Neural cell (in vitro differentiated cells): Measurements from ENCODE around the gene MEGF9. TPM values are rescaled to one million over a fixed set of nuclear protein-coding genes. Genes with fewer than 3 reads are reported as not detected.

Source experiments
- H2AFZ ChIP-seq: fragments of 200-600, 300-800 bp; sonication (generic), shearing (Covaris generic); 2 replicates; pipeline ENCODE4 v1.6.0; 2014; ENCODE audit warnings: low read depth, mild to moderate bottlenecking, antibody characterized with exemption, low read length, moderate library complexity
- H3F3A ChIP-seq: fragments of 200-600 bp; shearing (Covaris generic); 2 replicates; pipeline ENCODE4 v1.6.1; 2016; ENCODE audit warnings: mild to moderate bottlenecking, moderate library complexity, mixed read lengths, antibody characterized with exemption, low read length; ENCODE audit not compliant: insufficient read depth, poor library complexity, severe bottlenecking
- H3K27ac ChIP-seq: fragments of 200-600, 300-800 bp; sonication (generic), shearing (Covaris generic); 2 replicates; pipeline ENCODE4 v1.5.1; 2014; ENCODE audit warnings: mild to moderate bottlenecking, low read length, moderate library complexity
- H3K27me3 ChIP-seq: fragments of 300-800, 200-600 bp; sonication (generic), shearing (Covaris generic); 2 replicates; pipeline ENCODE4 v1.6.0; 2014; ENCODE audit warnings: mild to moderate bottlenecking, low read depth, low read length, moderate library complexity; ENCODE audit not compliant: insufficient read depth
- H3K36me3 ChIP-seq: fragments of 300-800, 200-600 bp; sonication (generic), shearing (Covaris generic); 2 replicates; pipeline ENCODE4 v1.5.1; 2014; ENCODE audit warnings: mild to moderate bottlenecking, antibody characterized with exemption, low read length, moderate library complexity; ENCODE audit not compliant: insufficient read depth
- H3K4me2 ChIP-seq: fragments of 300-800, 200-600 bp; sonication (generic), shearing (Covaris generic); 2 replicates; pipeline ENCODE4 v1.6.0; 2014; ENCODE audit warnings: mild to moderate bottlenecking, low read length
- H3K4me3 ChIP-seq: fragments of 300-800, 200-600 bp; sonication (generic), shearing (Covaris generic); 2 replicates; pipeline ENCODE4 v1.5.1; 2014; ENCODE audit warnings: mild to moderate bottlenecking, low read length, moderate library complexity
- H3K79me2 ChIP-seq: fragments of 200-600 bp; shearing (Covaris generic); replicated peaks from 2 replicates; pipeline ENCODE4 v1.6.0; 2014; ENCODE audit warnings: mild to moderate bottlenecking, low read length, moderate library complexity; ENCODE audit not compliant: insufficient read depth
- H3K9ac ChIP-seq: fragments of 300-800, 200-600 bp; sonication (generic), shearing (Covaris generic); 2 replicates; pipeline ENCODE4 v1.6.1; 2016; ENCODE audit warnings: mild to moderate bottlenecking, low read length, mixed read lengths
- H3K9me2 ChIP-seq: fragments of 200-600 bp; shearing (Covaris generic); 2 replicates; pipeline ENCODE4 v1.6.1; 2016; ENCODE audit warnings: mild to moderate bottlenecking, low read length, mixed read lengths; ENCODE audit not compliant: insufficient read depth
- H3K9me3 ChIP-seq: fragments of 200-600, 300-800 bp; sonication (generic), shearing (Covaris generic); 2 replicates; pipeline ENCODE4 v1.6.1; 2016; ENCODE audit warnings: mild to moderate bottlenecking, mixed run types, low read length, moderate library complexity, mixed read lengths
- H4K20me1 ChIP-seq: fragments of 200-600 bp; shearing (Covaris generic); 2 replicates; pipeline ENCODE4 v1.6.1; 2016; ENCODE audit warnings: mild to moderate bottlenecking, mixed run types; ENCODE audit not compliant: insufficient read depth
- CTCF ChIP-seq: fragments of 450-650 bp; IDR thresholded peaks from 2 replicates; pipeline ENCODE4 v1.5.1; 2014; ENCODE audit warnings: antibody characterized with exemption, mild to moderate bottlenecking, moderate library complexity; ENCODE audit not compliant: poor library complexity, severe bottlenecking
- EP300 ChIP-seq: fragments of 450-650 bp; conservative IDR thresholded peaks from 2 replicates; pipeline ENCODE4 v1.6.1; 2014; ENCODE audit warnings: antibody characterized with exemption, mild to moderate bottlenecking, moderate library complexity; ENCODE audit not compliant: poor library complexity, severe bottlenecking
- EZH2 ChIP-seq: fragments of 200-600, 300-800 bp; shearing (Covaris generic), sonication (generic); IDR thresholded peaks from 2 replicates; pipeline ENCODE4 v1.6.1; 2014; ENCODE audit warnings: antibody characterized with exemption, low read length, borderline replicate concordance, mild to moderate bottlenecking; ENCODE audit not compliant: insufficient read depth, poor library complexity, severe bottlenecking
- MXI1 ChIP-seq: fragments of 450-650 bp; conservative IDR thresholded peaks from 2 replicates; pipeline ENCODE4 v1.6.1; 2014; ENCODE audit warnings: antibody characterized with exemption, mild to moderate bottlenecking; ENCODE audit not compliant: poor library complexity, severe bottlenecking
- POLR2AphosphoS5 ChIP-seq: IDR thresholded peaks from 2 replicates; pipeline ENCODE4 v1.6.1; 2012
- RAD21 ChIP-seq: fragments of 450-650 bp; conservative IDR thresholded peaks from 2 replicates; pipeline ENCODE4 v1.6.1; 2014; ENCODE audit warnings: antibody characterized with exemption, mild to moderate bottlenecking, moderate library complexity
- REST ChIP-seq: IDR thresholded peaks from 2 replicates; pipeline ENCODE4 v1.6.1; 2012; ENCODE audit warnings: borderline replicate concordance
- SMC3 ChIP-seq: fragments of 450-650 bp; conservative IDR thresholded peaks from 2 replicates; pipeline ENCODE4 v1.6.1; 2014; ENCODE audit warnings: antibody characterized with exemption, mild to moderate bottlenecking, moderate library complexity; ENCODE audit not compliant: poor library complexity
- TAF1 ChIP-seq: IDR thresholded peaks from 2 replicates; pipeline ENCODE4 v1.6.1; 2012; ENCODE audit warnings: low read depth
- polyA plus RNA-seq: library from polyadenylated mRNA; depleted of rRNA; stranded (reverse); fragments of >200 nt; gene quantifications from 2 replicates; pipeline ENCODE4 v1.2.3, GENCODE V29; 2014

Gene MEGF9
- polyA plus RNA-seq, 1 donor from 2014 or later = 35.0 TPM

GRCh38 chr9:120696551-120697230 lies 17.6 kb downstream of the MEGF9 start:
- H3K4me2 ChIP-seq = no peak overlapping the region
- no peaks in the 10 kb centered on the region for H3K36me3 ChIP-seq
- no peak overlapping the region for H2AFZ ChIP-seq
- no peak overlapping the region for H3K27ac ChIP-seq
- no peak overlapping the region for H3K9ac ChIP-seq
- TF ChIP-seq EP300 (no peak), CTCF (no peak)
- no peaks in the 10 kb centered on the region for H3F3A ChIP-seq
- H3K27me3 ChIP-seq = no peaks in the 10 kb centered on the region
- no peaks in the 10 kb centered on the region for H3K9me3 ChIP-seq
- H3K4me3 ChIP-seq = no peak overlapping the region
- H4K20me1 ChIP-seq = no peaks in the 10 kb centered on the region
- H3K9me2 ChIP-seq = no peaks in the 10 kb centered on the region
- H3K79me2 ChIP-seq = peaks cover 36% of the 10 kb centered on the region

- Histone ChIP-seq H2AFZ (no peak overlapping the region), H4K20me1 (no peaks in the 10 kb centered on the region), H3K9me3 (no peaks in the 10 kb centered on the region), H3F3A (no peaks in the 10 kb centered on the region), H3K4me3 (no peak overlapping the region), H3K27me3 (no peaks in the 10 kb centered on the region), H3K36me3 (no peaks in the 10 kb centered on the region), H3K79me2 (peaks cover 25% of the 10 kb centered on the region), H3K9ac (no peak overlapping the region), H3K4me2 (no peak overlapping the region), H3K27ac (no peak overlapping the region), H3K9me2 (no peaks in the 10 kb centered on the region)
- no peak for TF ChIP-seq RAD21
- no peak for TF ChIP-seq REST
- TF ChIP-seq EP300 = no peak
- TF ChIP-seq POLR2AphosphoS5 = no peak
- no peak for TF ChIP-seq MXI1
- no peak for TF ChIP-seq SMC3
- no peak for TF ChIP-seq EZH2
- no peak for TF ChIP-seq TAF1
- TF ChIP-seq CTCF = no peak
Measured at GRCh38 chr9:120694559-120694958, 19.7 kb downstream of the MEGF9 start.
